CD4-positive, alpha-beta T cell (primary cell): Measurements from ENCODE around the gene KIAA1328. TPM values are rescaled to one million over a fixed set of nuclear protein-coding genes. Genes with fewer than 3 reads are reported as not detected.

Experiments
- ATAC-seq: fragments of 200-7000 bp; cut with Tn5 transposase; one replicate; pipeline ENCODE4 v1.10.0; 2022; ENCODE audit warnings: mild to moderate bottlenecking; ENCODE audit not compliant: poor library complexity
- CTCF ChIA-PET: fragments of 350-600 bp; sonication (Branson Sonifier 250); formaldehyde crosslinking; loops from one replicate; lab custom pipeline; 2021; ENCODE audit warnings: antibody characterized with exemption, inconsistent platforms; lab: Charles Lee
- POLR2A ChIA-PET: fragments of 350-600 bp; sonication (Branson Sonifier 250); formaldehyde crosslinking; loops from one replicate; lab custom pipeline; 2021; ENCODE audit warnings: antibody characterized with exemption, inconsistent platforms; lab: Charles Lee
- DNase-seq, 14 experiments: peaks; one replicate each; pipeline ENCODE4 v3.0.0-alpha.2; 2013 to 2020; ENCODE audit warnings: mixed read lengths in 2 of 14
- H3K27ac ChIP-seq, 2 donors: one replicate each; pipeline versions ENCODE4 v1.5.1 to v1.7.0; 2013; ENCODE audit warnings: low read length in 2 of 2, low read depth in 1 of 2, mild to moderate bottlenecking in 1 of 2
- H3K27me3 ChIP-seq, 2 experiments: 1 replicate in 1 of 2; 2 replicates in 1 of 2; pipeline versions ENCODE4 v1.6.1 to v1.7.0; 2013; ENCODE audit warnings: low read length in 2 of 2, control low read depth in 1 of 2, mild to moderate bottlenecking in 1 of 2, moderate library complexity in 1 of 2; ENCODE audit not compliant: insufficient read depth in 2 of 2, control insufficient read depth in 1 of 2
- H3K36me3 ChIP-seq: one replicate; pipeline ENCODE4 v1.6.1; 2013; ENCODE audit warnings: low read length, control low read depth; ENCODE audit not compliant: insufficient read depth
- H3K4me1 ChIP-seq: one replicate; pipeline ENCODE4 v1.6.1; 2013; ENCODE audit warnings: low read length, control low read depth; ENCODE audit not compliant: insufficient read depth
- H3K4me3 ChIP-seq: one replicate; pipeline ENCODE4 v1.5.1; 2013; ENCODE audit warnings: mild to moderate bottlenecking, low read length, moderate library complexity
- H3K9me3 ChIP-seq, 2 experiments: 1 replicate in 1 of 2; 2 replicates in 1 of 2; pipeline versions ENCODE4 v1.6.1 to v1.7.0; 2013; ENCODE audit warnings: low read length in 2 of 2, mild to moderate bottlenecking in 2 of 2, control low read depth in 1 of 2, moderate library complexity in 1 of 2; ENCODE audit not compliant: control insufficient read depth in 1 of 2, insufficient read depth in 1 of 2
- H3K27ac Mint-ChIP-seq: one replicate; pipeline ENCODE4 v1.8.0; 2020; ENCODE audit warnings: mixed read lengths
- H3K27me3 Mint-ChIP-seq: one replicate; pipeline ENCODE4 v1.8.0; 2021; ENCODE audit warnings: mixed read lengths
- H3K36me3 Mint-ChIP-seq: one replicate; pipeline ENCODE4 v1.8.0; 2021; ENCODE audit warnings: low read depth, mixed read lengths
- H3K4me1 Mint-ChIP-seq: one replicate; pipeline ENCODE4 v1.8.0; 2021; ENCODE audit warnings: low read depth, mixed read lengths
- H3K4me3 Mint-ChIP-seq: one replicate; pipeline ENCODE4 v1.8.0; 2020; ENCODE audit warnings: mild to moderate bottlenecking, mixed read lengths
- H3K9me3 Mint-ChIP-seq: one replicate; pipeline ENCODE4 v1.8.0; 2020; ENCODE audit warnings: mixed read lengths
- CTCF ChIP-seq: fragments of 200-600 bp; IDR thresholded peaks from one replicate; pipeline ENCODE4 v1.8.0; 2022; ENCODE audit warnings: antibody characterized with exemption, mild to moderate bottlenecking
- intact Hi-C, 2 experiments: fragments of 100-400 bp; cut with DNase I in 1 of 2; cut with micrococcal nuclease in 1 of 2; formaldehyde crosslinking; loops; one replicate each; pipeline versions ENCODE4 v1.15.1 to v1.9.0; 2023 to 2025; cut with DNase I, micrococcal nuclease
- total RNA-seq, 174 experiments: library from RNA in 2 of 174; stranded (reverse) in 2 of 174; gene quantifications; one replicate each; pipeline ENCODE4 v1.2.3 and lab custom pipeline; 2021 to 2026

Gene KIAA1328
- total RNA-seq, 2 experiments from 2014 or later: 8.7 to 9.4 TPM

- POLR2A ChIA-PET: no interaction called here
- Histone ChIP-seq H3K36me3 (no peaks in the 10 kb centered on the region), H3K4me3 (no peak overlapping the region), H3K27ac (no peak overlapping the region), H3K9me3 (peaks cover 0 to 40% of the 10 kb centered on the region in 2 experiments), H3K4me1 (no peaks in the 10 kb centered on the region), H3K27me3 (peaks cover 2 to 8% of the 10 kb centered on the region in 2 experiments)
- H3K9me3 Mint-ChIP-seq: no peaks in the 10 kb centered on the region
- no peaks in the 10 kb centered on the region for H3K4me1 Mint-ChIP-seq
- no peaks in the 10 kb centered on the region for H3K36me3 Mint-ChIP-seq
- no peak overlapping the region for H3K4me3 Mint-ChIP-seq
- DNase-seq (no peak), ATAC-seq (no peak)
- H3K27ac Mint-ChIP-seq: no peak overlapping the region
- intact Hi-C loops: no loop called here
- CTCF ChIA-PET: no interaction called here
- H3K27me3 Mint-ChIP-seq: peaks cover 27% of the 10 kb centered on the region
- no peak for TF ChIP-seq CTCF
These were observed 432.4 kb downstream of the KIAA1328 start for GRCh38 chr18:37261246-37261840.

GRCh38 chr18:37261988-37262387 lies 433.1 kb downstream of the KIAA1328 start:
- Mint-ChIP-seq H3K4me1 (no peaks in the 10 kb centered on the region), H3K9me3 (no peaks in the 10 kb centered on the region), H3K27ac (no peak overlapping the region), H3K4me3 (no peak overlapping the region), H3K36me3 (no peaks in the 10 kb centered on the region), H3K27me3 (peaks cover 25% of the 10 kb centered on the region)
- ATAC-seq: no peak
- no peak for DNase-seq
- intact Hi-C loops: no loop called here
- CTCF ChIA-PET: no interaction called here
- no peaks in the 10 kb centered on the region for H3K4me1 ChIP-seq
- no peak overlapping the region for H3K27ac ChIP-seq
- no peak for TF ChIP-seq CTCF
- no peak overlapping the region for H3K4me3 ChIP-seq
- H3K27me3 ChIP-seq: peaks cover 2 to 6% of the 10 kb centered on the region in 2 experiments
- POLR2A ChIA-PET: no interaction called here
- peaks cover 0 to 44% of the 10 kb centered on the region in 2 experiments for H3K9me3 ChIP-seq
- H3K36me3 ChIP-seq: no peaks in the 10 kb centered on the region

GRCh38 chr18:37264956-37265355 lies 436.0 kb downstream of the KIAA1328 start:
- Mint-ChIP-seq H3K27ac (no peak overlapping the region), H3K9me3 (no peaks in the 10 kb centered on the region), H3K4me3 (no peak overlapping the region), H3K36me3 (no peaks in the 10 kb centered on the region), H3K4me1 (no peaks in the 10 kb centered on the region), H3K27me3 (peaks cover 13% of the 10 kb centered on the region)
- Histone ChIP-seq H3K27ac (no peak overlapping the region), H3K9me3 (peaks cover 0 to 45% of the 10 kb centered on the region in 2 experiments), H3K4me3 (no peak overlapping the region), H3K4me1 (no peaks in the 10 kb centered on the region), H3K27me3 (no peaks in the 10 kb centered on the region), H3K36me3 (no peaks in the 10 kb centered on the region)
- no peak for TF ChIP-seq CTCF
- CTCF ChIA-PET: no interaction called here
- intact Hi-C loops: no loop called here
- ATAC-seq: no peak
- POLR2A ChIA-PET: no interaction called here
- no peak for DNase-seq
